Posterior vena cava (tissue), 2 donors: ENCODE measurements around the gene CFAP91. TPM values are rescaled to one million over a fixed set of nuclear protein-coding genes. Genes with fewer than 3 reads are reported as not detected.
"Not testable (repeated sequence)": the region's sequence is repeated elsewhere in the genome, so short reads cannot be mapped to it uniquely, and the experiment has no call there.

Experiments
- DNase-seq: peaks from one replicate; pipeline ENCODE4 v3.0.0-alpha.2; 2020; ENCODE audit warnings: low spot score
- intact Hi-C, 2 donors: fragments of 100-400 bp; cut with DNase I; formaldehyde crosslinking; loops; one replicate each; pipeline versions ENCODE4 v1.14.1 to v1.14.2; 2022 to 2023
- total RNA-seq, 2 donors: library from RNA; stranded (reverse); fragmentation: NEBNext Ultra II Directional; extraction: Animal tissue kit (Norgen Biotek cat#: 25700); gene quantifications; one replicate each; pipeline ENCODE4 v1.2.1, GENCODE V29; 2021
- donor health status: DM: yes; HTN: yes; CAD: no.
- donor health status: DM: yes; HTN: yes; CAD: no.

Gene CFAP91
- total RNA-seq, 2 donors from 2014 or later: 2.4 to 6.2 TPM

DNA sequence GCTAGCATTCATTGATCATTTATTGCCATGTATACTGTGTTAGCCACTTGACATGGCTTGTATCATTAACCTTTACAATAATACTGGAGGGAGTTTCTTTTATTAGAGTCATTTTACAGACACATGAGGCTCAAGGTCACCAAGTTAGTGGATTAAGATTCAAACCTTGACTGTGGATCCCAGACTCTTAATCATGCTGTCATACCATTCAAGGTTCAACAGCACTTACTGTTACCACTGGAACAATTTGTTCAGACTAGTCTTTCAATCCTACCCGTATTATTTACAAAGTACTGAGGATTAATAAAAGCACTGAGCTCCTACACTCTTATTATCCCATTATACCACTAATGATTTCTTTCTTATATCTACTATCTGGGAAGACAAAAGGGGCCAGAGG, 26.8 kb upstream of the CFAP91 start:
- DNase-seq: no peak
- intact Hi-C loops: loop anchor here in 1 of 2 donors (10.0 kb wide), 1 partner anchor 91 kb away; no protein-coding TSS in a partner anchor

DNA sequence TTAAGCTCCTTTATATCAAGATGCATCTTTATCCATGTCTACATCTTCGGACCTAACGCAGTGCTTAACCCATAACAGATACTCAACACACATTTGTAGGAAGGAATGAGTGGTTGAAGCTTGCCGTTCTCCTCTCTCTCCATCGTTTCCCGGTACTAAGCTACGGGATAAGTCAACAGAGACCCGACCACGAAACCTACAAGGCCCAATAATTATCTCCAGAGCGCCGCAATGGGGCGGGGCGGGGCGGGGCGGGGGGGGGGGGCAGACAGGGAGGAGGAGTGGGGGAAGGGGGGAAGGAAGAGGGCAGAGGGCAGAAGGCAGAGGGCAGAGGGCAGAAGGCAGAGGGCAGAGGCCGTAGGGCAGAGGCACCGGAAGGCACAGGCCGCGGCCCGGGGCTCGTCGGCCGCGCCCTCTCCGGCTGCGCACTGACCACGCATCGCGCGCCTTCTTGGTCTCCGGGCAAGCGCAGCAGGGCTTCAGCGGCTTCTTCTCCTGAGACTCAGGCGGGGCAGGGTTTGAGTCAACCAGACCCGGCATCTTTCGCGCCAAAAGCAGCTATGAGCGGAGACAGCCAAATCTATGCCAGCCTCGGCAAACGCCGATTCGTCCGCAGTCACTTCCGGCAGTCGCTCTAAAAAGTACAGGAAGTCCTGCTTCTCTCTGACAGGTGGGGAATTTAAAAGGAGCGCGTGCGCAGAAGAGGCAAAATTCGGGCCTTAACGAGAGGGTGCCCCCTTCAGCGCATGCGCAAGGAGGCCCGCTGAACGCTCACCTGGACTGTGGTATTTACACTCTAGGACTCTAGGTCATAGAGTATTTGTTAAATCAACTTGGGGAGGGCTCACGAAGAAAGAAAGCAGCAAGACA, 25.8 kb upstream of the CFAP91 start, which contains the start of gene COX17:
Gene COX17, minus strand, starts transcription at position 636 of the 870 bp plus-strand sequence. Its CDS starts 96 bp downstream, at position 540.
- intact Hi-C loops: loop anchor here in 1 of 2 donors (10.0 kb wide), 1 partner anchor 92 kb away; no protein-coding TSS in a partner anchor
- peak; percentile 98 for DNase-seq

DNA sequence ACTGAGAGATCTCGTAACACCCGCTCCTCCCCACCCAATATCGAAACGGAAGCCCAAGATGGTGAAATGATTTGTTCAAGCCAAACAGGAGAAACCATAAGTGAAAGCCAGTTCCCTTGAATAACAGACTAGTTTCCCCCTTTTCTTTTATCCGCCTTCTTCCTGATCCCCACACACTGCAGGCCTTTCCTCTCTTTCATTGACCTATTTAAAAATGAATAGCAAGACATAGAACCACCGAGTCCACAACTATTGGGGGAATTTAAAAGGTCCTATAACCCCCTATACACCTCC, 25.2 kb upstream of the CFAP91 start:
- DNase-seq: no peak
- intact Hi-C loops: loop anchor here in 1 of 2 donors (10.0 kb wide), 1 partner anchor 93 kb away; no protein-coding TSS in a partner anchor

DNA sequence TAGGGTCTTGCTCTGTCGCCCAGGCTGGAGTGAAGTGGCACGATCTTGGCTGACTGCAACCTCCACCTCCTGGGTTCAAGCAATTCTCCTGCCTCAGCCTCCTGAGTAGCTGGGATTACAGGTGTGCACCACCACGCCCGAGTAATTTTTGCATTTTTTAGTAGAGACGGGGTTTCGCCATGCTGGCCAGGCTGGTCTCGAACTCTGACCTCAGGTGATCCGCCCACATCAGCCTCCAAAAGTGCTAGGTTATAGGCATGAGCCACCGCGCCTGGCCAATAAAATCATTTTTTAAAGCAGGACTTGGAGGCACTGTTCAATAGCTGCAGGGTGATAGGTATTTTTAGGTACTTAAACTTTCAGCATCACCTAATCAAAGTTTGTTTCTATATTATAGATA, 24.6 kb upstream of the CFAP91 start:
- not testable (repeated sequence) for DNase-seq
- intact Hi-C loops: loop anchor here in 1 of 2 donors (10.0 kb wide), 1 partner anchor 93 kb away; no protein-coding TSS in a partner anchor

DNA sequence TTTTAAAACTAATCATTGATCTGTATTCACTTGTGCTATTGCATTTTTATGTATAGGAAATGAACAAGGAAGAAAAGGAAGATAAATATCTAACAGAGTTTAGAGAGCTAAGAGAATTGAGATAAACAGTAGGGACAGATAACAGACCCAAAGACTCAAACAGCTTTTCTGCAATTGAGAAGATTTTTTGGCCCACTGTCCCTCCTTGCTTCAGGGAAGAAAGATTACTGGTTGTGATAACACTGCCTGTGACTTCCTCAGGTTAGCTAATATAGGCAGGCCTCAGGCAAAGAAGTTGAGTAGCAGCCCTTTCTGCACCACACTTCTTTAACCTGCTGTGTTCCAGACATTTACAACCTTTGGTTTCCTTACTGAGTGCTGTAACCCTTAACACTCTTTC, 22.9 kb upstream of the CFAP91 start:
- no peak for DNase-seq
- intact Hi-C loops: loop anchor here (10.0 kb wide), 3 partner anchors 95 to 185 kb away; partner anchors contain the start of gene TIMMDC1 (in 1 of the 2)

DNA sequence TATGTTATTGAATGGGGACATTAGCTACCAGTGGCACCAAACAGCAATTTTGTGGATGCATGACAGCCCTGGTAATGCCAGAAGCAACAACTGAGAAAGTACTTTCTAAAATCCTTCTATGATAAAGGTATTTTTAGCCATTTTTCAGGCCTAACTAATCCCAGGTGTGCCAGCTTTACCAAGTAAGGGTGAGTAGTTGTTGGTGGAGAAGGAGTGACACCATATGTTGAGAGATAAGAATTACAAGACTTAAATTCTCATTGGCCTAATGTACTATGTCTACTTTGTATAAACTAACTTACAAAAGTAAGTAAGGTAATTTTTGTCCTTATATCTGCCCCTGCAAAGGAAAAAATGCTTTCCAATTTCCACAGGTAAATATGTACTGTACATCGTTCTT, 21.5 kb upstream of the CFAP91 start:
- no peak for DNase-seq
- intact Hi-C loops: loop anchor here (10.0 kb wide), 2 partner anchors 156 to 186 kb away; partner anchors contain the start of gene TIMMDC1 (in 1 of the 2)

DNA sequence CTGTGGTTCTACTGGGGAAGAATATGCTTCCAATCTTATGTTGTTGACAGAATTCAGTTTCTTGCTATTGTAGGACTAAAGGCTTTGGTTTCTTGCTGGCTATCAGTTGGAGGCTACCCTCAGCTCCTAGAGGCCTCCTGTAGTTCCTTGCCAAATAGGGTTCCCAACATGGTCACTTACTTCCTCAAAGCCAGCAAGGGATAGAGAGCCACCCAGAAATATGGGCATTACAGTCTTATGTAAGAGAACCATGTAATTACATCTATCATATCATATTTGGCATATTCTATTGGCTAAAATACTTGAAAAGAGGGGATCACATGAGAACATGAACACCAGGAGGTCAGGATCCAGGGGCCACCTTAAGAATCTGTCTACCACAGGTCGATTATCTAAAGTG, 19.4 kb upstream of the CFAP91 start:
- no peak for DNase-seq
- intact Hi-C loops: loop anchor here (10.0 kb wide), 2 partner anchors 159 to 189 kb away; partner anchors contain the start of gene TIMMDC1 (in 1 of the 2)

DNA sequence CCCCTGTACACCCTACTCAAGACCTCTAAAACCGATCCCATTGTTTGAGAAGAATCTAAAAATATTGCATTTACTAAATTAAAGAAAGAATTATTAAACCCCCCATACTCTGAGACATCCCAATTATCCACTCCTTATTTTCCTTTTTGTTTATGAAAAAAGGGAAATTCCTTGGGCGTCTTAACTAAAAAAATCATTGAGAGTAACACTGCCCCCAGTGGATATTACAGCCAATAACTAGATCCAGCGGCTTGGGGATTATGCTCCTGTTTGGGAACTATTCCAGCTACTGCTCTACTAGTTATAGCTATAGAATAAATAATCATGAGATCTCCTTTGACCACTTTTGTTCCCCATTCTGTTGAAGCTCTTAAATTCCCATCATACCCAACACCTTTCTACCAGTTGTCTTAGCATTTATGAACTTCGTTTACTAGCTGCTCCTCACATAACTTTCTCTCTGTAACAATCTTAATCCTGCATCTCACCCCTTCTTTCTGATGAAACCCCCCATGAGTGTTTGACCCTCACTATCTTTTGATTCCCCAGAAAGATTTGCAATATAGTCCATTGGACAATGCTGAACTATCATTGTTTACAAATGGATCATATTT, 12.7 kb upstream of the CFAP91 start:
- DNase-seq: no peak
- intact Hi-C loops: no loop called here

DNA sequence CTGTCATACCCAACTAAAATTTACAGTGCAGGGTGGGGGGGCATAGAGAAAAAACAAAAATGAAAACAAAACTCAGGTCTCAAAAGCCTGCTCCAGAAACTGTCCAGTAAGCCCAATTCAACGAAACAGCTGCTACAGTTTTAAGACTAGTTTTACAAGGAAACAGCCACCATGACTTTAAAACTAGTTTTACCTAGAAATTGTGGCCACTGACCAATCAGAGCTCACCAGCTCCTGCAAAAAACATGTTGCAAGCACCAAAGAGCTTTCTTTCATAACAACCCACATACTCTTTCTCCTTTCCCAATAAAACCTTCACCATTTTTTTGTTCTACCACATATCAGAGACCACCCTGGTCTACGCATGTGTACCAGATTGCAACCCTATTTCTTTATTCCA, 7.3 kb upstream of the CFAP91 start:
- DNase-seq: no peak
- intact Hi-C loops: no loop called here

DNA sequence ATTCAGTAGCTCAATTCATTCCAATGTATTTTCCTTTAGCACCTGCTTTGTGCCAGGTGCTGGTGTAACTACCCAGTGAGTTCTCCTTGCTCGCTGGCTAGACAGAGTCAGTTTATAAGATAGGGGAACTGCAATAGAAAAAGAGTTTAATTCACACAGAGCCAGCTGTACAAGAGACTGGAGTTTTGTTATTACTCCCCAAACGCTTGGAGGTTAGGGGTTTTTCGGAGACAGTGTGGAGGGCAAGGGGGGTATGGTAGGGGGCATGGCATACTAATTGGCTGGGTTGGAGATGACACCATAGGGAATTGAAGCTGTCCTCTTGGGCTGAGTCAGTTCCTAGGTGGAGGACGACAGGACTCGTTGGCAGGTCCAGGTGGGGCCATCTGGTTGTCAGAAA, 5.4 kb upstream of the CFAP91 start:
- intact Hi-C loops: no loop called here
- no peak for DNase-seq

DNA sequence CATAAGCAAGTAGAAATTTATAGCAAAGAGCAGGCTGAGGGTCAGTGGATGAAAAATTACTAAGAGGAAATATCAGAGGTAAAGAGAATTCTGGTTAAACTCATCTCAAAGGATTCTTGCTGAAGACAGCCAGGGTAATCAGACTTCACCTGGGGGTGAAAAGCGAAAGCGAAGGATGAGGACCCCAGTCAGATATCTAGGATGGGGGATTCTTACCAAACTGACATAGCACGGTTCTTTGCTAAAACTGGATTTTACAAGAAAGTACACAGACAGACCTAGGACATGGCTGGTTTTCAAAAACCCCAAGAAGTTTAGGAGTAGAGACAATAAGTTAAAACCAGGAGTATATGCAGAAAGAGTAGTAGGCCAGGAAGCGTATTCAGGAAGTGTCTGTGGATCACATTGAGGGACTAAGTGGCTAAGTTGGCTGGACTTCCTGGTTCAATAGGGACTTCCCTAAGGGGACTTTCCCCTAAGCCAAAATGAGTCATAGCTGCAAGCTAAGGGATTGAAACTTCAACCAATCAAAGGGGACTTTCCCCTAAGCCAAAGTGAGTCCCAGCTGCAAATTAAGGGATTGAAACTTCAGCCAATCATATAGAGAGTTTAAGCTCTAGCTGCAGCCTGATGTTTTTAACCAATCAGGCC, 2.4 kb upstream of the CFAP91 start:
- no peak for DNase-seq
- intact Hi-C loops: no loop called here

DNA sequence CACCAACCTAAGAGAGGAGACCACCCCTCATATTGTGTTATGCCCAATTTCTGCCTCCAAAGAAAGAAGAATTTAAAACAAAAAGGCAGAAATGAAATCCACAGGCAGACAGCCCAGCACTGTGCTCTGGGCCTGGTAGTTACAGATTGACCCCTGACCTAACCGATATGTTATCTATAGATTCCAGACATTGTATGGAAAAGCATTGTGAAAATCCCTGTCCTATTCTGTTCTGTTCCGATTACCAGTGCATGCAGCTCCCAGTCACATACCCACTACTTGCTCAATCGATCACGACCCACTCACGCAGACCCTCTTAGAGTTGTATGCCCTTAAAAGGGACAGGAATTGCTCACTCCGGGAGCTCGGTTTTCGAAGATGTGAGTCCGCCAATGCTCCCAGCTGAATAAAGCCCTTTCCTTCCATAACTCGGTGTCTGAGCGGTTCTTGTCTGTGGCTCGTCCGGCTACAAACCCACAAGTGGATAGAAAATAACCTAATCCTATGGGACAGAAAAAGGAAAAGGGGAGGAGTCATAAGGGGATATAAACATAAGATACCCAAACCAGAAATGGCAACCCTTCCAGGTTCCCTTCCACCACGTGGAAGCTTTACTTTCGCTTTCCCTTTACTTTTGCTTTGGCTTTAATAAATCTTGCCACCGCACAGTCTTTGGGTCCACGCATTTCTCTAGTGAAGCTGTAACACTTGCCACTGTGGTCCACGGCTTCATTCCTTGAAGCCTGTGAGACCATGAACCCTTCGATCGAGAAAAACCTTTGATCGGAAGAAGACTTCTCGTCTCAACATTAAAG, 1.7 kb upstream of the CFAP91 start:
- no peak for DNase-seq
- intact Hi-C loops: no loop called here

DNA sequence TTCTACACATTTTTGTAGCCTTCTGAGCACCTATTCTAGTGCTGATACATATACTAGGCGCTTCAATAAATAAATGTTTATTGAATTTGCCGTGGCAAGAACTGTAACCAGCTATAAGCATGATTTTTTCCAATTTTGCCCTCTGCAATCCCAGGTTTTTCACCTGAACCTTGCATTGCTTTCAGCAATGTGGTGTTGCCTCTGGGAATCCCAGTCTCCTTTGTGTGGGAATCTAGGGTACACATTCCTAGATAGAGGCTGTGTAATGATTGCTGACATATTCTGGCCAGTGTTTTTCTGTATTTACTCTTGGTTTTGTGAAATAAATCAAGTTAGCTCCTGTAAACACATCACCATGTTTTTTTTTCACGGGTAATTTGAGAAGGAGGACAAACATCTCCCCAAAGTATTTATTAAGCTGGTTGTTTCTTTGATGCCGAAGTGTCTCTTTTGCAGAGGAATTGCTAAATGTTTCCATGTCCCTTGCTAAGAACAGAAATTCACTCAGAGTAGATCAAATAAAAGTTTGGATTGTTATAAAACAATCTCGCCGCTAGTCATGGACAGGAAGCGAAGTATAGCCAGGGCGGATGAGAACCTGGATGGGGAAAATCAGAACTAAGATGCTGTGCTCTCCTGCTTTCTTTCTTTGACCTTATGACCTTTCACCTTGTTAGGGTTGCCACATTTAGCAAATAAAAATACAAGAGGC, 1.2 kb downstream of the CFAP91 start:
- intact Hi-C loops: no loop called here
- no peak for DNase-seq

DNA sequence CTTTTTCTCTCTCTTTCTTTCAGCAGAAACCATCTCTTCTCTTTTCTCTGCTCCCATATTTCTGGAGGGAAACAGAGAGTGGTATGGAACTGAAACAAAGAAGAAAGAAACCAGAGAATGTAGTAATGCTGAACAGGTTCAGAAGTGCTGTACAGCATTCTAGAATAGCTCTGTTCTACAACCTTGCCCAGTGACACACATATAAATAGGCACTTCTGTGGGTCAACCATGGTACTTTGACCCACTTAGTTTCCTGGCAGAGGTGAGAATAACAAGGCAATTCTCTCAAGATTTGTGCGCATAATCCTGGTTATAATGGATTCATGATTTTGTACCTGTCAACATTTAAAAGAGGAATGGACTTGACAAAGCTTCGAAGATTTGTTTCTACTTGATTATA, 12.3 kb downstream of the CFAP91 start:
- intact Hi-C loops: no loop called here
- DNase-seq: no peak

DNA sequence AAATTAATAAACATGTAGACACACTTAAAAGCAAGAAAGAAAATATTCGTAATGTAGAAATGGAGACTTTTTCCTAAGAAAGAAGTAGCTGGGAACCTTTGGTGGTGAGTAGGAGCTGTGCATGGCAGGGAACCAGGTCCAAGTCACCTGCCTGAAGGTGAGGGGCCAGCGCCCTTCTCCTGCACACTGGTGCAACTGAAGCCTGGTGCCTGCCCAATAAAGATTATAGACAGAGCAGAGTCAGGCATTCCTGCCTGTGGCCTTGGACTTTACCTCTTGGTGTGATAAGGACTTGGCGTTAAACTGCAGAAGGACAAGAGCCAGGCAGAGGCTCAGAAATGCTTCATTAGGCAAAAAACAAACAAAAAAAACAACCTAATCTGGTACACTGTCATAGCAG, 14.2 kb downstream of the CFAP91 start:
- DNase-seq: no peak
- intact Hi-C loops: no loop called here

DNA sequence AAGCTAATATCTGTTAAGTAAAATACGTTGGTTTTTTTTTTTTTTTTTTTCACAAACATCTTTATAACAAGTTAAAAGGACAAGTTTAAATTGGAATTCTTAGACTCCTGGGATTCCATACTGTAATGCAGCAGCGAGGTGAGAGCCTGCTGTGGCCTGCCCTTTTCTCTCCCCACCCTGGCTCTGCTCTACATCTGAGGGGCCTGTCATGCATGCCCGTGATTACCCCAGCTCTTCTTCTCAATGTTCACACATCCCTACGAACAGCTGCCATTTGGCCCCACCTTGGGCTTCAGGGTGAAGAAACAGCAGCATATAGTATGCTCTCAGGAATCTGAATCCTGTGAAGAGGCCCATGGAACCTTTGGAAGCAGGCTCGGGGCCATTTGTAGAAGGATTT, 14.7 kb downstream of the CFAP91 start:
- no peak for DNase-seq
- intact Hi-C loops: no loop called here

DNA sequence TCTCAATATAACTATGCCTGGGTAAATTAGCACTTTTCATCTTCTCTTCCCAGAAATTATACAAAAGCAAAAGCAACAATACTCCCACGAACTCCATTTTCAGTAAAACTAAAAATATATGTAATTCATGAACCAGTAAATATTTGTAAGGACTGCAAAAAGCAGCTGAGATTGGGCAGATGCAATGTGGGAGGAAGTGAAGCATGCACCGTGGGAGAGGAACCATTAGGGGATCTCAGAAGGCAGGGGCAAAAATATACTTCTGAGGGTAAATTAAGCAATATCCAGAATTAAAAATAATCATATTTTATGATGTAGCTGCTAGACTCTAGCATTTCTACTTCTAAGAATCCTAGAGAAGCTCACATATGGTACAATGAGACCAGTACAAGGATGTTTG, 20.2 kb downstream of the CFAP91 start:
- no peak for DNase-seq
- intact Hi-C loops: no loop called here

DNA sequence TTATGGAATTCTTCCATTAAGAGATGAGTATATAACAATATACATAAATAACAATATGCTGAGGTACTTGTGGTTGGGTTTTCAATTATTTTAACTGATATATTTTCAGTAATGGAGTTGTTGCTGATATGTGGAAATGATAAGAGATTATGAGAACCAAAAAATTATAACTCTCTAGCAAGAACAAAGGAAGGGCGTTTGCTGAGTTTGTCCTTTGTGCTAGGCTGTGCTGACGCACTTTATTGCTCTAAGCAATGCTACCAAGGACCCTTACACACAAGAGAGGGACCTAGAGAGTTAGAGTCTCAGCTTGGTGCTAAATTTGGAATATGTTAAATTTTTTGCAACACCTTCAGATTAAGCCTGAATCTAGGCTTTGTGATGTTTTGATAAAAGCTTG, 24.1 kb downstream of the CFAP91 start:
- no peak for DNase-seq
- intact Hi-C loops: no loop called here

DNA sequence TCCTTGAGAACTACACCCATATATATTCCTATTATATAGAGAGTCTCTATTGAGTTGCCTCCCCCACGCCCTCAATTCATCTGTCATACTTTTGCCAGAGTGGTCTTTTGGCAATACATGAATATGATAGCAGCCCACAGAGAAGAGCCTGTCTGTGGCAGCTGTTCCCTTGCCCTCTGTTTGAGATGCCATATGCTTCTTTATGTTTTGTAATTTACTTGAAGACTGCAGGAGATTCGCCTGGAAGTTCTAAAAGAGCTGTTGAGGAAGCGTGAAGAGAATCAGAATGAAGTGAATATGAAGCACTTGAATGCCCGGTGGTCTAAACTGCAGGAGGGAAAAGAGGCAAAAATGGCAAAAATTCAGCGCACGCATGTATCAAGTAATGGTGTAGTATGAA, 27.2 kb downstream of the CFAP91 start:
- no peak for DNase-seq
- intact Hi-C loops: no loop called here
